HG02571 (cell line): ENCODE results near the gene USP20.

Experiments used
- ATAC-seq: cut with Tn5 transposase; IDR thresholded peaks from one replicate; pipeline ENCODE4 v1.9.1; 2021; ENCODE audit warnings: mild to moderate bottlenecking, moderate library complexity; ENCODE audit not compliant: unreplicated experiment

Gene USP20

DNA sequence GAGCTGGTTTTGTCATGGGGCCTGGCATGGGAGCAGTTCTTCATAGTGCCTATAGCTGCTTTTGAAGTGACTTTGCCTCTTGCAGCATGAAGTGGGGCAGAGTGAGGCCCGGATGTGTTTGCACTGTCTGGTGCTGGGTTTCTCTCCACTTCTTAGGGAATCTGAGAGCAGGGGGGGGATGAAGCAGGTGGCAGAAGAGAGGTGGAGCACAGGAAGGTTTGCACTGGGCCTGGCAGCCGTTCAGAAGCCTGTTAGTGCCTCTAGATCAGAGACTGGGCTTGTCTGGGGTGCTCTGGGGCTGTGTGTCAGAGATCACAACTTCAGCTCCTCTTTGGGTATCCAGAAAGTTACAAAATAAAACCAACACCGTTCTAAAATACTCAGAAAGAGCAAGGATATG lies 18.4 kb downstream of the USP20 start:
- no peak for ATAC-seq

DNA sequence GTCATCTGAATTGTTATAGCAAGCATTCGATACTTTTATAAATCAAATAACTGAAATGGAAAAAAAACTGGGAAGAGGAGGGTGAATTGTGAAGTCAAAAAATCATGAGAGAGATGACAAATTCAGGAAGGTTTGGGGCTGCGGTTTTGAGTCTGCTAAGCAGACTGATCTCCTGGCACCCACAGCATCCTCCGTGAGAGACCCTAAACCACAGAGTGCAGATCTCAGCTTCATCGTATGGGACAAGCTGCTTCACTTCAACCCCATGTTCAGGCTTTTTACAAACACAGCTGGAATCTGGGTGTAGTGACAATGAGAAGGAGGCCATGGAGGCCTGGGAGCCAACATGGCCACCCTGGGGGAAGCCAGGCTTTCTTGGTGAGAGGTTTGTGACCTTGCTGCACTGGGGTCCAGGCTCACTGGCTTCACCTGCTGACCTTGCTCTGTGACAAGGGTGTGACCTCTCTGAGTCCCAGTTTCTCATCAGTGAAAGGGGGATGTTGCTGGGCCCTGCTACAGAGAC lies 19.4 kb downstream of the USP20 start:
- no peak for ATAC-seq

DNA sequence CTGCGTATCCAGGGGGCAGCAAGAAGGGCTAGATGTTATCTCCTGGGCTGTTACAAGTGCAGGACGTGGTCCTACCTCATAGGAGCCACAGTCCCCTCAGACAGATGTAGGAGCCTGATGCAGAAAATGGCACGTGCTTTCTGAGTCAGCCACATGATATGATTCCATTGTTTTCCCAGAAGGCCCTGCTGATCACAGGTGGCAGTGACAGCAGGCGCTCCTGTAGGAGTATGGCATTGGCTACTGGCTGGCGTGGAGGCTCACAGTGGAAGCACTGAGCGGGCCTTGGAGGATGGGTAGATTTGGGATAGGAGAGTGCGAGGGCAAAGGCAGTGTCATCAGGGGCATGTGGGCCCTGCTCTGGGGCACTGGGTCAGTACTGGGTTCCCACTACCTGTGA lies 21.9 kb downstream of the USP20 start:
- no peak for ATAC-seq

DNA sequence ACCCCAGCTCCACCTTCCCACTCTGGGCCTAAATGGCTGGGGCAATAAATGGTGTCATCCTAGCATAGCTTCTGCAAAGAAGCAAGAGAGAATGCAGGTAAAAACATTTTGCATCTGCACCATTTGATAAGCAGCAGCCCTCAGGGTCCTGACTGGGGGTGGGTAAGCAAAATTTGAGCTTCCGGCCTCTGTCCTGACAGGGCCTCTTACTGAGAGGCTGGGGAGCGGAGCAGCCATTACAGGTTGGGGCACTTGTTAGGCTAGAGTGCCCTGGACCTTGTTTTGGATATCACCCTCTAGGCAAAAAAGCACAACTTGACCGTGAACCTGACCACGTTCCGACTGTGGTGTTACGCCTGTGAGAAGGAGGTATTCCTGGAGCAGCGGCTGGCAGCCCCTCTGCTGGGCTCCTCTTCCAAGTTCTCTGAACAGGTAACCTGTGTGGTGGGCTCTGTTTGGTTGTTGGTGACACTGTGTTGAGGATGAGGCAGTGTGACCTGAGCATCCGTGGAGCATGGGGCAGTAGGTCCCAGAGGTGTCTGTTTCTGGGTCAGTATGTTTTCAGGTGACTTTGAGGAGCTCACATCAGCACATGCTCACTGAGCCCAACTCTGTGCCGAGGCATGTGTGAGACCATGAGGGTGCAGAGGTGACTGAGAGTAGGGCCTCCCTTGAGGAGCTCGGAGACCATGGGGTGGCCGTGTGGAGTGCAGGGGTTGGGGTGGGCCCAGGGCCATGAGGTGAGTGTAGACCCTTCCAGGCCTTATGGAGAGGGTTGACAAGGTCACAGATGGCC lies 23.1 kb downstream of the USP20 start:
- ATAC-seq = no peak

DNA sequence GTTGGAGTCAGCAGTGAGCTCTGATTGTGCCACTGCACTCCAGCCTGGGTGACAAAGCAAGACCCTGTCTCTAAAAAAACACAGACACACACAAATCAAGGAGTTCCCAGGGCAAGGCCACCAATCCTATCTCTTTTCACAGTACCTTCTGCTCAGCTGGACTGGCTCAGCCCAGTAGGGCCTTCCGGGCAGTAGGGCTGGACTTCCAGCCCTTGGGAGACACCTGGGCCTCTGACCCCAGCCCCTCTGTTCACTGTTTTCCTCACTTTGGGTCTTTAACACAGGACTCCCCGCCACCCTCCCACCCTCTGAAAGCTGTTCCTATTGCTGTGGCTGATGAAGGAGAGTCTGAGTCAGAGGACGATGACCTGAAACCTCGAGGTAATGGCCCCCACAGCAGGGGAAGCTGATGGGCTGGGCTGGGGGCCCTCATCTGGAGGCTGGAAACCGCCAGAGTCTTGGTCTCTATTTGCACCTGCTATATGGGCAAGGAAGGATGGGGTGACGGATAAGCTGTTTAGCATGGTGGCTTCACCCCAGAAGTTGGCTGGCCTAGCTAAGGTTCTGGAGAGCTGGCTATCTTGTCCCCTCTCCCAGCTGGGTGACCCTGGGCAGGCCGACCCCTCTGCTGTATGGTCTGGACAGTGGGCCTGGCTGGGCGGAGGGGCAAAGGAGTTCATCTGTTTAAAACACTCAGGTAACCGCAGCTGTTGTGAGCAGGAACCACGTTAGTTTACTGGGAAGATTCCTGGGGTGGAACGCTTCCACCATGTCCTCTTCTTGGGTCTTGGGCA lies 25.6 kb downstream of the USP20 start:
- ATAC-seq = no peak

GRCh38 chr9:129861447-129861827 lies 26.2 kb downstream of the USP20 start:
- no peak for ATAC-seq

DNA sequence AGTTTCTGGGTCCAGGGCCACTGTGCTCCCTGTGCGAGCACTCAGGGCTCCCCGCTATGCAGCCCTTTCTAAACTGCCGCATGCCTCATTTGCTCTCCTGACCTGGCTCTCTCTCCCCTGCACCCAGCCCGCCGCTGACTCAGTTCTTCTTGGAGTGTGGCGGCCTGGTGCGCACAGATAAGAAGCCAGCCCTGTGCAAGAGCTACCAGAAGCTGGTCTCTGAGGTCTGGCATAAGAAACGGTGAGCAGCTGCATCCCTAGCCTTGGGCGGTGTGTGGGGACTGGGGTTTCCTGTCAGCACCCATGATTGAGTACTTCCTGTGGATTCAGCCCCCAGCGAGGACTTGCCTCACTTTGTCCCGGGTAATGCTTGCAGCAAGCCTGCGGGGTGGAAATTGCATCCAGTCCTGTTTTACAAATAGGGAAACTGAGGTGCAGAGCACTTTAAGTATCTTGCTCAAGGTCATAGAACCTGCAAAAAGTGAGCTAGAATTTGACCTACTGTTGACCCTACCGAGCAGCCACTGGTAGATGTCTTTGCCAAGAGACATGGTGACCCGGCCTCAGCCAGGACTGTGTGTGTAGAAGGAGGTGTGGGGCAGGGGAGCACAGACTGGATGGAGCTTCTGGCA lies 27.9 kb downstream of the USP20 start:
- no peak for ATAC-seq

- ATAC-seq = no peak
Observed at GRCh38 chr9:129864991-129865647, 29.9 kb downstream of the USP20 start.

GRCh38 chr9:129865668-129866320 lies 30.5 kb downstream of the USP20 start:
- ATAC-seq = no peak

DNA sequence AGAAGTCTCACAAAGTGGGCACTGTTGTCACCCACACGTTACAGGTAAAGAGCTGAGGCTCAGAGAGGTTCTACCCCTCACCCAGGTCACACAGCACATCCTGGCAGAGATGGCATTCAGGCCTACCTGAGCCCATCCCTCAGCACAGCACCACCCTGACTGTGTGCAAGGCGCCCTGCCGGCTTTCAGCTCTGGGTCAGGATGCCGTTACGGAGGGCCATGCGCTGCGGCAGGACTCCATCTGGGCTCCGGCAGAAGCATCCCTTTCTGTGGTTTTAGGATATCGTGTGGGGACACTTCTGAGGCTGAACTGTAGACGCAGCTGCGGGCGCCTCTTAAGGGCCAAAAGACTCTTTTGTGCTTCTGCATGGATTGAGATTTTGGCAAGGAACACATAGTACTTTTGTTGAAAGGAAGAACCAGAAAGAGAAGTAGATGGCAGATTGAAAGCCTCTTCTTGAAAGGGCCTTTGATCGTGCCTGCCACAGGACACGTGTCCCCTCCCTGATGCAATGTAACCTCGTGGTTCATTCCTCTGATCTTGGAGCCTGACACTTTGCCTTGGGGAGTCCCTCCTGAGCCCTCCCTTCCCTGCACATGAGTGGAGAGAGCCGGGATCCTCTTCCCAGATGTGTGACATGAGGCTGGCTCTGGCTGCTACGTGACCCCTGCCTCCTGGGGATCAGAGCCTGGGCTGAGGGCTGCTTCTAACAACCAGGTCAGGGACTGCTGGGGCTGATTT lies 31.3 kb downstream of the USP20 start:
- no peak for ATAC-seq

DNA sequence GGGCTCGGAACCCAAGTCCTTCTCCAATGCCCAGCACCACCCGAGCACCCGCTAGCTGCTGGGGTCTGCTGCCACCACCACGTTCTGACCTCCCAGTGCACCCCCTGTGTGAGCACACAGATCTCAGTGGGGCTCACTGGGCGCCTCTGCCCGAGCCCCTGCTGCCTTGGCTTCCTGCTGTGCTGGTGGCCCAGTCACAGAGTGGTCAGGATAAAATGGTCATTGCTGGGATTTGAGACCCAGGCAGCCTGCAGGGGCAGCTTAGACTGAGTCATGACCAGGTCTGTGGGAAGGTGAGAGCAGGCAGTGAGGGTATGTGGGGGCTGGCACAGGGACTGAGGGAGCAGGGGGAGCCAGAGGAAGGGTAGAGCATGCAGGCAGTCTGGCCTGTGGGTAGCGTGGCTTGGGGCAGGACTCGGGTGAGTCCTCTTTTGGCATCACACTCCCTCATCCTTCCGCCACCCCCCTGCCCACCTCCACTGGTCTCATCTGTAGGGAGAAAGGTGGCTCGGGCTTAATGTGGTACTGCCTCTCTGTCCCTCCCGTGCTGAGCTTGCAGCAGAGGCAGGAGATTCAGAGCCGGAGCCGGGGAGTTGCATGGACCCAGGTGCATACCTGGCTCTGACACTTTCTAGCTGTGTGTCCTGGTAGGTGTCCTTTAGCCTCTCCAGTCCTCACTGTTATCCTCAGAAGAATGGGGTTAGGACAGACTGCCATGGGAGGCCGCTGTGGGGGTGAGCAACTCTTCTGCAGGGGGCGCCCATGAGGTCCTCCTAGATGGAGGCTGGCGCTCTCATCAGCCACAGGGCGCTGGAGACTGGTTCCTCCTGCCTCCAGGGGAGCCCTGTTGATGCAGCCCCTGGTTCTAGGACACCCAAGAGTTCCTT lies 32.1 kb downstream of the USP20 start:
- no peak for ATAC-seq

- no peak for ATAC-seq
Observed at GRCh38 chr9:129868023-129868871, 33.0 kb downstream of the USP20 start.

DNA sequence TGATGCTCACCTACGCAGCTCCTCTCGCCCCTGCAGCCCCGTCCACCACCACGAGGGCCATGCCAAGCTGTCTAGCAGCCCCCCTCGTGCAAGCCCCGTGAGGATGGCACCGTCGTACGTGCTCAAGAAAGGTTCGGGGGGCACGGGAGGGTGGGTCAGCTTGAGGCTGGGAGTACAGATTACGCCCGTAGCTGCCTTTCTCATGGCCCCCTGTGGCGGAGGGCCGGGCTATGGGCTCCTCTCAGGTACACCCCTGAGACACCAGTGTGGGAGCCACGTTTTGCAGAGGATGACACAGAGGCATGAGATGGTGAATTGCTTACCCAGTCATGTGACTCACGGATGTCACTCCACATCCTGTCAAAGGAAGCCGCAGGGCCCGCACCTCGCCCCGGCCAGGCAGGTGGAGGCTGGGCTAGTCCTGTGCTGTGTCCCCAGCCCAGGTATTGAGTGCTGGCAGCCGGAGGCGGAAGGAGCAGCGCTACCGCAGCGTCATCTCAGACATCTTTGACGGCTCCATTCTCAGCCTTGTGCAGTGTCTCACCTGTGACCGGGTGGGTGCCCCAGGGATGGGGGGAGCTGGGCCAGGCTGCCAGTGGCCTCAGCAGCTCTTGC lies 33.7 kb downstream of the USP20 start:
- ATAC-seq = no peak

DNA sequence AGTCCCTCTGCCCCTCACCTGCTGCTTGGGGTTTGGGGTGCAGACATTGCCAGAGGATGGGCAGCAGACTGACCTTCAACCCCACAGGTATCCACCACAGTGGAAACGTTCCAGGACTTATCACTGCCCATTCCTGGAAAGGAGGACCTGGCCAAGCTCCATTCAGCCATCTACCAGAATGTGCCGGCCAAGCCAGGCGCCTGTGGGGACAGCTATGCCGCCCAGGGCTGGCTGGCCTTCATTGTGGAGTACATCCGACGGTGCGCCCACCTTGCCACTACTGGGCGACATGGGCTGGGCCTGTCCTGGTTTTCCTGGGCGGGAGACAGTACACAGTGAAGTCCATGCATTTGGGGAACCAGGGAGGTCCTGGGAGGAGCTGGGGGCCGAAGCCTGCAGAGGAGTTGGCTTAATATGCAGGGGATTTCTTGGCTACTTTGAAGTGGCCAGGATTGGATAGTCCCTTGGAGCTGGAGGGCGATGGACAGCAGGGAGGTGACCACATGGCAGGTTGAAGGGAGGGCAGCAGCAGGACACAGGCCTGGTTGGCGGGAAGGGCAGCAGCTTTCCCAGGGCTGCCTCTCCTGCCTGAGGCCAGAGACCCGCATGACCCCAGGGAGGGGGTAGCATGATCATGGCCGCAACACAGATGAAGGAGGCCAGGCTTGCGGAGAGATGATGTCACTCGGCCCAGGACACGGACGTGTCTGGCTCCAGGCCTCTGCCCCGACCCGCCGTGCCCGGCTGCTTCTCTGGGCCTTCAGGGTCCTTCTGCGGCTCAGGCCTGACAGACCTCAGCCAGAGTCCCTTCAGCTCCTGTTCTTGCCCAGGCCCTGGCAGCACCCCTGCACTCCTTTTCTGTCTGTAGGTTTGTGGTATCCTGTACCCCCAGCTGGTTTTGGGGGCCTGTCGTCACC lies 34.6 kb downstream of the USP20 start:
- no peak for ATAC-seq

GRCh38 chr9:129871046-129871445 lies 35.8 kb downstream of the USP20 start:
- ATAC-seq = no peak

GRCh38 chr9:129873563-129874190 lies 38.4 kb downstream of the USP20 start:
- no peak for ATAC-seq
